Neural progenitor cell (in vitro differentiated cells): ENCODE results near the gene DLL4.

Experiments
- CTCF ChIP-seq: fragments of 200-600 bp; sonication (generic); IDR thresholded peaks from 2 replicates; pipeline ENCODE4 v1.5.1; 2017; ENCODE audit warnings: antibody characterized with exemption, mild to moderate bottlenecking
- EZH2 ChIP-seq: fragments of 200-600 bp; sonication (generic); IDR thresholded peaks from 2 replicates; pipeline ENCODE4 v1.6.1; 2017; ENCODE audit warnings: antibody characterized with exemption, mild to moderate bottlenecking, moderate library complexity

GRCh38 chr15:40951764-40952163, 22.6 kb downstream of the DLL4 start:
- TF ChIP-seq EZH2 = no peak
- TF ChIP-seq CTCF = no peak
